HL-60 (cell line): Measurements from ENCODE around the gene ATP12A.
A peak's percentile ranks its signal among the peaks of the same experiment; 100 is the strongest.

Source experiments
- DNase-seq, 2 experiments: peaks; one replicate each; pipeline ENCODE4 v3.0.0-alpha.2; 2010 to 2020; ENCODE audit warnings: low read depth in 1 of 2, low spot score in 1 of 2
- H3K27ac ChIP-seq: fragments of 250-450 bp; sonication (Bioruptor Pico); replicated peaks from 2 replicates; pipeline ENCODE4 v1.5.1; 2020; ENCODE audit warnings: mild to moderate bottlenecking, moderate library complexity
- H3K27me3 ChIP-seq: fragments of 250-450 bp; sonication (Bioruptor Pico); 2 replicates; pipeline ENCODE4 v1.5.1; 2021; ENCODE audit warnings: mild to moderate bottlenecking, moderate library complexity; ENCODE audit not compliant: insufficient read depth, poor library complexity, severe bottlenecking
- H3K4me3 ChIP-seq: replicated peaks from 2 replicates; pipeline ENCODE4 v1.5.1; 2011; ENCODE audit warnings: mild to moderate bottlenecking, control low read depth, low read length; ENCODE audit not compliant: insufficient read depth
- CTCF ChIP-seq: IDR thresholded peaks from one replicate; pipeline ENCODE4 v1.5.1; 2011; ENCODE audit warnings: low read length, control low read depth, inconsistent platforms; ENCODE audit not compliant: insufficient read depth
- GABPA ChIP-seq: IDR thresholded peaks from 2 replicates; pipeline ENCODE4 v1.6.1; 2012; ENCODE audit warnings: low read depth
- POLR2AphosphoS5 ChIP-seq: IDR thresholded peaks from 2 replicates; pipeline ENCODE4 v1.6.1; 2012; ENCODE audit warnings: low read depth
- REST ChIP-seq: IDR thresholded peaks from 2 replicates; pipeline ENCODE4 v1.6.1; 2012; ENCODE audit warnings: low read depth; ENCODE audit not compliant: insufficient replicate concordance
- SPI1 ChIP-seq: IDR thresholded peaks from 2 replicates; pipeline ENCODE4 v1.6.1; 2012; ENCODE audit warnings: low read depth, mild to moderate bottlenecking, borderline replicate concordance

ATP12A gene

GRCh38 chr13:24679686-24680085 is 522 bp upstream of the ATP12A start:
- Histone ChIP-seq H3K27me3 (peaks cover 41% of the 10 kb centered on the region), H3K4me3 (no peak overlapping the region), H3K27ac (no peak overlapping the region)
- TF ChIP-seq SPI1, result no peak
- no peak for TF ChIP-seq GABPA
- TF ChIP-seq REST, result no peak
- no peak for TF ChIP-seq CTCF
- no peak for DNase-seq

GRCh38 chr13:24680921-24681604 is 855 bp downstream of the ATP12A start:
- peaks cover 41% of the 10 kb centered on the region for H3K27me3 ChIP-seq
- no peak overlapping the region for H3K27ac ChIP-seq
- no peak for DNase-seq
- peak overlapping the region; percentile 26 for H3K4me3 ChIP-seq
- no peak for TF ChIP-seq GABPA
- no peak for TF ChIP-seq POLR2AphosphoS5
- TF ChIP-seq REST, result no peak

GRCh38 chr13:24681930-24682329 is 1.7 kb downstream of the ATP12A start:
- no peak for DNase-seq
- no peak overlapping the region for H3K27ac ChIP-seq
- H3K27me3 ChIP-seq, result peaks cover 38% of the 10 kb centered on the region
- TF ChIP-seq CTCF (no peak), GABPA (no peak), POLR2AphosphoS5 (no peak), REST (no peak), SPI1 (no peak)
- H3K4me3 ChIP-seq, result no peak overlapping the region

- no peak overlapping the region for H3K4me3 ChIP-seq
- TF ChIP-seq POLR2AphosphoS5 (no peak), GABPA (no peak), SPI1 (no peak), CTCF (no peak), REST (no peak)
- no peak overlapping the region for H3K27ac ChIP-seq
- H3K27me3 ChIP-seq, result peaks cover 41% of the 10 kb centered on the region
- no peak for DNase-seq
Measured at GRCh38 chr13:24682353-24682752, 2.1 kb downstream of the ATP12A start.
